ENCODE data around the gene OAS3. TPM values are rescaled to one million over a fixed set of nuclear protein-coding genes. Genes with fewer than 3 reads are reported as not detected.

OAS3 gene
- total and polyA plus RNA-seq, 10 of the 15 experiments (the other 5 are each of a cell fraction or from before 2014, with no cell fraction given): 5.1 to 107 (median 18.0) TPM

GRCh38 chr12:112906712-112907414 lies 31.4 kb upstream of the OAS3 start, which contains the start of gene OAS1 (continued):
- TF ChIP-seq, protein P1, sequence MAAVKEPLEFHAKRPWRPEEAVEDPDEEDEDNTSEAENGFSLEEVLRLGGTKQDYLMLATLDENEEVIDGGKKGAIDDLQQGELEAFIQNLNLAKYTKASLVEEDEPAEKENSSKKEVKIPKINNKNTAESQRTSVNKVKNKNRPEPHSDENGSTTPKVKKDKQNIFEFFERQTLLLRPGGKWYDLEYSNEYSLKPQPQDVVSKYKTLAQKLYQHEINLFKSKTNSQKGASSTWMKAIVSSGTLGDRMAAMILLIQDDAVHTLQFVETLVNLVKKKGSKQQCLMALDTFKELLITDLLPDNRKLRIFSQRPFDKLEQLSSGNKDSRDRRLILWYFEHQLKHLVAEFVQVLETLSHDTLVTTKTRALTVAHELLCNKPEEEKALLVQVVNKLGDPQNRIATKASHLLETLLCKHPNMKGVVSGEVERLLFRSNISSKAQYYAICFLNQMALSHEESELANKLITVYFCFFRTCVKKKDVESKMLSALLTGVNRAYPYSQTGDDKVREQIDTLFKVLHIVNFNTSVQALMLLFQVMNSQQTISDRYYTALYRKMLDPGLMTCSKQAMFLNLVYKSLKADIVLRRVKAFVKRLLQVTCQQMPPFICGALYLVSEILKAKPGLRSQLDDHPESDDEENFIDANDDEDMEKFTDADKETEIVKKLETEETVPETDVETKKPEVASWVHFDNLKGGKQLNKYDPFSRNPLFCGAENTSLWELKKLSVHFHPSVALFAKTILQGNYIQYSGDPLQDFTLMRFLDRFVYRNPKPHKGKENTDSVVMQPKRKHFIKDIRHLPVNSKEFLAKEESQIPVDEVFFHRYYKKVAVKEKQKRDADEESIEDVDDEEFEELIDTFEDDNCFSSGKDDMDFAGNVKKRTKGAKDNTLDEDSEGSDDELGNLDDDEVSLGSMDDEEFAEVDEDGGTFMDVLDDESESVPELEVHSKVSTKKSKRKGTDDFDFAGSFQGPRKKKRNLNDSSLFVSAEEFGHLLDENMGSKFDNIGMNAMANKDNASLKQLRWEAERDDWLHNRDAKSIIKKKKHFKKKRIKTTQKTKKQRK (IDR thresholded peaks at IDR 0.05; ENCODE audit: low read depth, low read length): no peak
- 0 out of 2 replicates have a peak, but pooled peaks have one; percentile 32 for TF ChIP-seq YBX1 (IDR thresholded peaks at IDR 0.05)
- no peak for TF ChIP-seq RBBP5 (conservative IDR thresholded peaks at IDR 0.05)
- no peak for TF ChIP-seq MTA3 (IDR thresholded peaks at IDR 0.05; ENCODE audit: borderline replicate concordance, low read length)
- no peak for TF ChIP-seq TCF7 (IDR thresholded peaks at IDR 0.05; ENCODE audit: borderline replicate concordance)
- TF ChIP-seq, protein P2, sequence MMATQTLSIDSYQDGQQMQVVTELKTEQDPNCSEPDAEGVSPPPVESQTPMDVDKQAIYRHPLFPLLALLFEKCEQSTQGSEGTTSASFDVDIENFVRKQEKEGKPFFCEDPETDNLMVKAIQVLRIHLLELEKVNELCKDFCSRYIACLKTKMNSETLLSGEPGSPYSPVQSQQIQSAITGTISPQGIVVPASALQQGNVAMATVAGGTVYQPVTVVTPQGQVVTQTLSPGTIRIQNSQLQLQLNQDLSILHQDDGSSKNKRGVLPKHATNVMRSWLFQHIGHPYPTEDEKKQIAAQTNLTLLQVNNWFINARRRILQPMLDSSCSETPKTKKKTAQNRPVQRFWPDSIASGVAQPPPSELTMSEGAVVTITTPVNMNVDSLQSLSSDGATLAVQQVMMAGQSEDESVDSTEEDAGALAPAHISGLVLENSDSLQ (IDR thresholded peaks at IDR 0.05): peak; percentile 75
- peak; percentile 73; the same call in 1 of the 2 replicates for TF ChIP-seq POLR2AphosphoS2 (IDR thresholded peaks at IDR 0.05; ENCODE audit: low read depth, low read length)
- peak; percentile 42 to 56; a peak in 3 of 4 replicates for TF ChIP-seq IKZF2 (IDR thresholded peaks at IDR 0.05)
- 0 out of 2 replicates have a peak, but pooled peaks have one; percentile 47 for TF ChIP-seq SMARCA5 (IDR thresholded peaks at IDR 0.05)
- 0 out of 2 replicates have a peak, but pooled peaks have one; percentile 21 for TF ChIP-seq ZBED1 (IDR thresholded peaks at IDR 0.05; ENCODE audit: borderline replicate concordance)
- TF ChIP-seq TBL1XR1 (IDR thresholded peaks at IDR 0.05; ENCODE audit: low read depth, low read length): no peak
- no peak for TF ChIP-seq RAD51 (IDR thresholded peaks at IDR 0.05)
- TF ChIP-seq ZBTB11 (CRISPR knock-in tag; IDR thresholded peaks at IDR 0.05): no peak
- no peak for TF ChIP-seq NFYB (IDR thresholded peaks at IDR 0.05; ENCODE audit: insufficient read depth, low read depth, low read length)
- TF ChIP-seq RB1 (IDR thresholded peaks at IDR 0.05; ENCODE audit: borderline replicate concordance): 0 out of 2 replicates have a peak, but pooled peaks have one; percentile 36
- no peak for TF ChIP-seq SREBF1 (IDR thresholded peaks at IDR 0.05; ENCODE audit: low read length)
- no peak for TF ChIP-seq CREB1 (IDR thresholded peaks at IDR 0.05; ENCODE audit: low read depth)
- no peak for TF ChIP-seq BMI1 (IDR thresholded peaks at IDR 0.05; ENCODE audit: borderline replicate concordance)
